HUES64 (cell line): Measurements from ENCODE around the gene CELF5.
"Not testable (repeated sequence)": the region's sequence is repeated elsewhere in the genome, so short reads cannot be mapped to it uniquely, and the experiment has no call there.

Source experiments
- H3K27ac ChIP-seq: 2 replicates; pipeline ENCODE4 v1.7.0; 2013; ENCODE audit warnings: low read depth, low read length, inconsistent platforms
- H3K27me3 ChIP-seq: 2 replicates; pipeline ENCODE4 v1.6.1; 2013; ENCODE audit warnings: mild to moderate bottlenecking, low read length; ENCODE audit not compliant: insufficient read depth
- H3K36me3 ChIP-seq: 2 replicates; pipeline ENCODE4 v1.6.1; 2013; ENCODE audit warnings: mild to moderate bottlenecking, low read length; ENCODE audit not compliant: insufficient read depth
- H3K4me1 ChIP-seq: 2 replicates; pipeline ENCODE4 v1.6.1; 2013; ENCODE audit warnings: mild to moderate bottlenecking, low read length, moderate library complexity; ENCODE audit not compliant: insufficient read depth
- H3K4me3 ChIP-seq: 2 replicates; pipeline ENCODE4 v1.5.1; 2013; ENCODE audit warnings: mild to moderate bottlenecking, low read length, moderate library complexity
- H3K9ac ChIP-seq: 2 replicates; pipeline ENCODE4 v1.6.1; 2013; ENCODE audit warnings: mild to moderate bottlenecking, low read depth, low read length
- H3K9me3 ChIP-seq: 2 replicates; pipeline ENCODE4 v1.6.1; 2013; ENCODE audit warnings: low read depth, low read length; ENCODE audit not compliant: insufficient read depth
- WGBS: fragments of 150-250, 120-280 bp; methylation state at CpG from one replicate; pipeline ENCODE4 v1.1.7; 2013; ENCODE audit warnings: missing lambda C conversion rate; 5-methylcytosine and 5-hydroxymethylcytosine counted together

The CELF5 gene

DNA sequence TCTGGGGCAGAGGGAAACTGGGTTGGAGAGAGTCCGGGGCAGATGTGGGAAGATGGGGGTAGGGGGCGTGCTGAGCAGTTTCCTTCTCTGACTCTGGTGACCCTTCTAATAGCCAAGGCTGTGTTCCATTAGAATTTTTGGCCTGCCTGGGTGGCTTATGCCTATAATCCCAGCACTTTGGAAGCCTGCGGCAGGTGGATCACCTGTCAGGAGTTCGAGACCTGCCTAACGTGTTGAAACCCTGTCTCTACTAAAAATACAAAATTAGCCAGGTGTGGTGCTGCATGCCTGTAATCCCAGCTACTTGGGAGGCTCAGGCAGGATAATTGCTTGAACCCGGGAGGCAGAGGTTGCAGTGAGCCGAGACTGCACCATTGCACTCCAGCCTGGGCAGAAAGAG is 21.6 kb upstream of the CELF5 start:
- not testable (repeated sequence) for H3K4me1 ChIP-seq, H3K9ac ChIP-seq, H3K9me3 ChIP-seq, H3K4me3 ChIP-seq, H3K27me3 ChIP-seq, H3K27ac ChIP-seq
- peaks cover 68% of the 10 kb centered on the region for H3K36me3 ChIP-seq
- 94% methylated on average over 7 of the region's 7 CpGs for WGBS

DNA sequence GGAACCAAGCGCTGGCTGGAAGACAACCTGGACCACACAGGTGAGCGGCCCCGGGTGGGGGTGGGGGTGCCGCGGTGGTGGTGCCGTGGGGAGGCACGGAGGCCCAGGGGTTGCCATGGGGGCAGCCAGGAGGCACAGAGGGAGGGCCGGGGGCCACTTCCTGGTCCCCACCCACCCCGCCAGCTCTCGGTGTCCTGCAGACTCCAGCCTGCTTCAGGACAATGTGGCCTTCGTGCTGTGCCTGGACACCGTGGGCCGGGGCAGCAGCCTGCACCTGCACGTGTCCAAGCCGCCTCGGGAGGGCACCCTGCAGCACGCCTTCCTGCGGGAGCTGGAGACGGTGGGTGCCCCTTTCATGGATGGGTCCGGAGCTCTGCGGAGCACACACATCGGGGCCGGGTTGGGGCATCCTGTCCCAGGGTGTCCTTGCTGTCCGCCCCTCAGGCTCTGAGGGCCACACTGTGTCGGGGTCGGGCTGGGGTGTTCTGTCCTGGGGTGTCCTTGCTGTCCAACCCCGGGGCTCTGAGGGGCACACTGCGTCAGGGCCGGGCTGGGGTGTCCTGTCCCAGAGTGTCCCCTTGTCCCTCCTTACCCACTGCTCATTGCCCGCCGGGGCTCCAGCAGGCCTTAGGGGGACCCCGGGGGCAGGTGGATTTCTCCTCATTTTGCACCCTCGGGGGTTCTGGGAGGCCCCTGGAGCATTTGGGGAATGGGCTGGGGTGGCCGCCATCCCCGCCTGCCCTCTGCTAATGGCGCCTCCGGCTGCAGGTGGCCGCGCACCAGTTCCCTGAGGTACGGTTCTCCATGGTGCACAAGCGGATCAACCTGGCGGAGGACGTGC is 20.4 kb upstream of the CELF5 start:
- Histone ChIP-seq H3K9ac (no peak overlapping the region), H3K27ac (no peak overlapping the region), H3K4me3 (no peak overlapping the region), H3K36me3 (peaks cover 66% of the 10 kb centered on the region), H3K27me3 (no peaks in the 10 kb centered on the region), H3K4me1 (no peaks in the 10 kb centered on the region), H3K9me3 (no peaks in the 10 kb centered on the region)
- WGBS, result 95% methylated on average over 43 of the region's 43 CpGs

DNA sequence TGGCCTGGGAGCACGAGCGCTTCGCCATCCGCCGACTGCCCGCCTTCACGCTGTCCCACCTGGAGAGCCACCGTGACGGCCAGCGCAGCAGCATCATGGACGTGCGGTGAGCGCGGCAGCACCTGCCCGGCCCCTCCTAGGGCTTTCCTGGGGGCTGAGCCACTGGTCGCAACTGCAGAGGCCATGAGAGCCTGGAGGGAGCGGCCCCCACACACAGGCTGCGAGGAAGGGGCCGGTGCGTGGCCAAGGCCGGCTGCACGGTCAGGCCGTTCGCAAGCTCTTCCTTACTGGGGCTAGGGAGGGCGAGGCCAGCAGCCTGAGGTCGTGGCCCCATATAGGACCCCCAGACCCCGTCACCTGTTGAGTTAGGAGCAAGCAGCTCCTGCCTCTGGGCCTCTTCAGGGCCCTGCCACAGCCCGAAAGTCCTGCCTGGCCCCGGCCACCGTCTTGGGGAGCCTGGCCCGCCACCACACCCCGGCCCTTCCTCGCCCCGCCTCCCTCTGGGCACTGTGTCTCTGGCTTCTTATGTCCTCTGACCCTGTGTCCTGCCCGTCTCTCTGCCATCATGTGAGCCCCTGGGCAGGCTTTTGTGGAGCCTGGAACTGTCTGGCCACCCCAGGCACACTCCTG is 19.7 kb upstream of the CELF5 start:
- H3K4me1 ChIP-seq, result no peaks in the 10 kb centered on the region
- no peaks in the 10 kb centered on the region for H3K9me3 ChIP-seq
- H3K4me3 ChIP-seq, result no peak overlapping the region
- H3K9ac ChIP-seq, result no peak overlapping the region
- H3K27me3 ChIP-seq, result no peaks in the 10 kb centered on the region
- WGBS, result 96% methylated on average over 35 of the region's 35 CpGs
- no peak overlapping the region for H3K27ac ChIP-seq
- H3K36me3 ChIP-seq, result peaks cover 62% of the 10 kb centered on the region

DNA sequence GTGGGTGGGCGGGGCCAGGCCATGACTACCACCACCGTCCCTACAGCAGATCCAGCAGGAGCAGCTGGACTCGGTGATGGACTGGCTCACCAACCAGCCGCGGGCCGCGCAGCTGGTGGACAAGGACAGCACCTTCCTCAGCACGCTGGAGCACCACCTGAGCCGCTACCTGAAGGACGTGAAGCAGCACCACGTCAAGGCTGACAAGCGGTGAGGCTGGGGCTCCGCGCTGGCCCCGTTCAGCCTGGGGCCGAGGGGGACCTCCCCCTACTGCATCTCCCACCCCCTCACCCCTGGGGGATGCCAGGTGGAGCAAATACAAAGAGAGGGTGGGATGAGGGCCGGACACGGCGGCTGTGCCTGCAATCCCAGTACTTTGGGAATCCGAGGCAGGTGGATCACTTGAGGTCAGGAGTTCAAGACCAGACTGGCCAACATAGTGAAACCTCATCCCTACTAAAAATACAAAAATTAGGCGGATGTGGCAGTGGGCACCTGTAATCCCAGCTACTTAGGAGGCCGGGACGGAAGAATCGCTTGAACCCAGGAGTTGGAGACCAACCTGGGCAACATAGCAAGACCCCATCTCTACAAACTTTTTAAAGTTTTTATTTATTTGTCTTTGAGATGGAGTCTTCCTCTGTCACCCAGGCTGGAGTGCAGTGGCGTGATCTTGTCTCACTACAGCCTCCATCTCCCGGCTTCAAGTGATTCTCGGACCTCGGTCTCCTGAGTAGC is 18.1 kb upstream of the CELF5 start:
- Histone ChIP-seq H3K27me3 (no peaks in the 10 kb centered on the region), H3K27ac (no peak overlapping the region), H3K9me3 (no peaks in the 10 kb centered on the region), H3K4me1 (0 out of 2 replicates have a peak, but pooled peaks cover 3% of the 10 kb centered on the region), H3K9ac (no peak overlapping the region), H3K4me3 (no peak overlapping the region), H3K36me3 (peaks cover 57% of the 10 kb centered on the region)
- WGBS, result 97% methylated on average over 28 of the region's 28 CpGs

DNA sequence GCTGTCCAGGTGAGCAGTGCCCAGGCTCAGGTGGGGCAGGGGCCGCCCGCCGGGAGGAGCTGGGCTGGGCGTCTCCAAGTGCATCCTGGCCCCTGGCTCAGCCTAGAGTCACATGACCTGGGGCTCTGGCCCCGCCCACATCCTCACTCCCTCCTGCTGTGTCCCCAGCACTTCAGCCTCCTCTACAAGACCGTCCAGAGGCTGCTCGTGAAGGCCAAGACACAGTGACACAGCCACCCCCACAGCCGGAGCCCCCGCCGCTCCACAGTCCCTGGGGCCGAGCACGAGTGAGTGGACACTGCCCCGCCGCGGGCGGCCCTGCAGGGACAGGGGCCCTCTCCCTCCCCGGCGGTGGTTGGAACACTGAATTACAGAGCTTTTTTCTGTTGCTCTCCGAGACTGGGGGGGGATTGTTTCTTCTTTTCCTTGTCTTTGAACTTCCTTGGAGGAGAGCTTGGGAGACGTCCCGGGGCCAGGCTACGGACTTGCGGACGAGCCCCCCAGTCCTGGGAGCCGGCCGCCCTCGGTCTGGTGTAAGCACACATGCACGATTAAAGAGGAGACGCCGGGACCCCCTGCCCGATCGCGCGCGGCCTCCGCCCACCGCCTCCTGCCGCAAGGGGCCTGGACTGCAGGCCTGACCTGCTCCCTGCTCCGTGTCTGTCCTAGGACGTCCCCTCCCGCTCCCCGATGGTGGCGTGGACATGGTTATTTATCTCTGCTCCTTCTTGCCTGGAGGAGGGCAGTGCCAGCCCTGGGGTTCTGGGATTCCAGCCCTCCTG is 16.8 kb upstream of the CELF5 start:
- H3K27ac ChIP-seq, result no peak overlapping the region
- no peaks in the 10 kb centered on the region for H3K9me3 ChIP-seq
- H3K4me1 ChIP-seq, result 0 out of 2 replicates have a peak, but pooled peaks cover 3% of the 10 kb centered on the region
- H3K36me3 ChIP-seq, result peaks cover 47% of the 10 kb centered on the region
- no peaks in the 10 kb centered on the region for H3K27me3 ChIP-seq
- no peak overlapping the region for H3K9ac ChIP-seq
- H3K4me3 ChIP-seq, result no peak overlapping the region
- WGBS, result 91% methylated on average over 43 of the region's 43 CpGs

DNA sequence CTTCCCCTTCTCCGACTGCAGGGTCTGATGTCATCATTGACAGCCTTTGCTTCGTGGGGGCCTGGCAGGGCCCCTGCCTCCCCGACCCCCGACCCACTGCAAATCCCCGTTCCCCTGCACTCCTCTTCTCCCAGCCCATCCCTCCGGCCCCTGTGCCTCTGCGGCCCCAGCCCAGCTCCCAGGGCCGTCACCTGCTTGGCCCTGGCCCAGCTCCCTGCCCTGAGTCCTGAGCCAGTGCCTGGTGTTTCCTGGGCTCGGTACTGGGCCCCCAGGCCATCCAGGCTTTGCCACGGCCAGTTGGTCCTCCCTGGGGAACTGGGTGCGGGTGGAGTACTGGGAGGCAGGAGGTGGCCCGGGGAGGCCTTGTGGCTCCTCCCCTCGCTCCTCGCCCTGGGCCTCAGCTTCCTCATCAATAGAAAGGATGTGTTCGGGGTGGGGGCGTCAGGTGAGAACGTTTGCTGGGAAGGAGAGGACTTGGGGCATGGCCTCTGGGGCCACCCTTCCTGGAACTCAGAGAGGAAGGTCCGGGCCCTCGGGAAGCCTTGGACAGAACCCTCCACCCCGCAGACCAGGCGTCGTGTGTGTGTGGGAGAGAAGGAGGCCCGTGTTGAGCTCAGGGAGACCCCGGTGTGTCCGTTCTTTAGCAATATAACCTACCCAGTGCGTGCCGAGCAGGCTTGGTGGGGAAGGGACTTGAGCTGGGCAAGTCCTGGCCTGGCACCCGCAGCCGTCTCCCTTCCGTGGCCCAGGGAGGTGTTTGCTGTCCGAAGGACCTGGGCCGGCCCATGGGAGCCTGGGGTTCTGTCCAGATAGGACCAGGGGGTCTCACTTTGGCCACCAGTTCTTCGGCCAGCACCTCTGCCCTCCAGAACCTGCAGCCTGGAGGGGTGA is 15.9 kb upstream of the CELF5 start:
- 95% methylated on average over 33 of the region's 33 CpGs for WGBS
- Histone ChIP-seq H3K27me3 (no peaks in the 10 kb centered on the region), H3K36me3 (peaks cover 43% of the 10 kb centered on the region), H3K9ac (no peak overlapping the region), H3K9me3 (no peaks in the 10 kb centered on the region), H3K4me3 (no peak overlapping the region), H3K4me1 (0 out of 2 replicates have a peak, but pooled peaks cover 3% of the 10 kb centered on the region), H3K27ac (no peak overlapping the region)

DNA sequence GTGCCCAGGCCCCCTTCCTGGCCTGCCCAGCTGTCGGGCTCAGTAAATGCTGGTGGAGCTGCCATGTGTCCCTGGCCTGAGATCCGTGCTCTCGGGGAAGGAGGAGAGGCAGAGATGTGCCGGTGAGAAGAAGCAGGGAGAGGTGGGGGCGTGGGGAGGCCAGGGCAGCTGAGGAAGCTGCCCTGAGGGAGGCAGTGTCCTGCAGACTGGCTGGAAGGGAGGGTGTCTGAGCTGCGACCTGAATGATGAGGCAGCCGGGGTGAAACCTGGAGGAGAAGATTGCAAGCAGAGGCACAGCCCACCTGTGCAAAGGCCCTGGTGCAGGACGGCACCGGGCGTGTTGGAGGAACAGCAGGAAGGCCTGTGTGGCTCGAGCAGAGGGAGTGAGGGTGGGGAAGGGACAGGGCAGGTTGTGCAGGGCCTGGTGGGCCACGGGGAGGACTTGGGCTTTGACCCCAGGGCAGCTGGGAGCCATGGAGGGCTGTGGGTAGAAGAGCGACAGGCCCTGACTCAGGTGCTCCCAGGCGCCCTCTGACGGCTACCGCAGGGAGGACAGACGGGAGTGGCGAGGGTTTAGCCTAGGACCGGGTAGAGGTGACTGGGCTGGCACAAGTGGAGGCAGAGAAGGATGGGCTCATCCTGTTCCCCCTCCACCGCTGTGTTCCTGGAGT is 14.0 kb upstream of the CELF5 start:
- H3K36me3 ChIP-seq, result peaks cover 24% of the 10 kb centered on the region
- no peak overlapping the region for H3K27ac ChIP-seq
- H3K4me1 ChIP-seq, result 0 out of 2 replicates have a peak, but pooled peaks cover 3% of the 10 kb centered on the region
- no peak overlapping the region for H3K9ac ChIP-seq
- H3K9me3 ChIP-seq, result no peaks in the 10 kb centered on the region
- H3K4me3 ChIP-seq, result no peak overlapping the region
- H3K27me3 ChIP-seq, result no peaks in the 10 kb centered on the region
- 51% methylated on average over 20 of the region's 20 CpGs for WGBS

DNA sequence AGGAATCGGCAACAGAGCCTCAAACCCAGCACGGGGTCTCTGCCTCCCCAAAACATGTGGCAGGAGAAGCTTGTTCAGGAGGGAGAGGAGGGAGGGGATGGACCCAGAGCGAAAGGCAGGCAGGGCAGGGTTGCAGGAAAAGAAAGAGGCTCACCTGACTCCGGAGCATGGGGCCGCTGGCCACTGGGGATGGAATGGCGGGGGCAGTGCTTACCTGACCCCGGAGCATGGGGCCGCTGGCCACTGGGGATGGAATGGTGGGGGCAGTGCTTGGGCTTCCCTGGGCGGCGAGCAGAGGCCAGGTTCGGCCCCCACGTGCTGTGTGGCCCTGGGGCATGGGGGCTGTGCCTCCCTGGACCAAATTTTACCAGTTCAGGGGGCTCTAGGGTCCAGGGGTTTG is 13.3 kb upstream of the CELF5 start:
- WGBS, result 58% methylated on average over 12 of the region's 12 CpGs
- Histone ChIP-seq H3K4me3 (no peak overlapping the region), H3K9me3 (no peaks in the 10 kb centered on the region), H3K9ac (no peak overlapping the region), H3K27me3 (no peaks in the 10 kb centered on the region), H3K4me1 (0 out of 2 replicates have a peak, but pooled peaks cover 3% of the 10 kb centered on the region), H3K36me3 (peaks cover 19% of the 10 kb centered on the region), H3K27ac (no peak overlapping the region)

DNA sequence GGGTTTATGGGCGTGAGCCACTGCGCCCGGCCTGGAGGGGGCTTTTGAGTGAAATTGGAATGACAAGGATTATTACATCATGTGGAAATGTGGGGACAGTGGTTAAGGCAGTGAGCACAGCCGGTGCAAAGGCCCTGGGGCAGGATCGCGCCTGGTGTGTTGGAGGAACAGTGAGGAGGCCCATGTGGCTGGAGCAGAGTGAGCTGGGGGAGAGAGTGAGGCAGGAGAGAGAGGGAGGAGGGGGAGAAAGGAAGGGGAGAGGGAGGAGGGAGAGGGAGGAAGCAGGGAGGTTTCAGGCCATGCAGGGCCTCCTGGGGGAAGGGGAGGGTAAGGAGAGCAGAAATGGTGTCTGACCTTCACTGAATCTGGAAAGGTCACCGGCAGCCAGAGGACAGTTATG is 11.3 kb upstream of the CELF5 start:
- Histone ChIP-seq H3K36me3 (no peaks in the 10 kb centered on the region), H3K9me3 (no peaks in the 10 kb centered on the region), H3K4me1 (0 out of 2 replicates have a peak, but pooled peaks cover 3% of the 10 kb centered on the region), H3K9ac (no peak overlapping the region), H3K4me3 (no peak overlapping the region), H3K27me3 (no peaks in the 10 kb centered on the region), H3K27ac (no peak overlapping the region)
- 91% methylated on average over 7 of the region's 7 CpGs for WGBS

DNA sequence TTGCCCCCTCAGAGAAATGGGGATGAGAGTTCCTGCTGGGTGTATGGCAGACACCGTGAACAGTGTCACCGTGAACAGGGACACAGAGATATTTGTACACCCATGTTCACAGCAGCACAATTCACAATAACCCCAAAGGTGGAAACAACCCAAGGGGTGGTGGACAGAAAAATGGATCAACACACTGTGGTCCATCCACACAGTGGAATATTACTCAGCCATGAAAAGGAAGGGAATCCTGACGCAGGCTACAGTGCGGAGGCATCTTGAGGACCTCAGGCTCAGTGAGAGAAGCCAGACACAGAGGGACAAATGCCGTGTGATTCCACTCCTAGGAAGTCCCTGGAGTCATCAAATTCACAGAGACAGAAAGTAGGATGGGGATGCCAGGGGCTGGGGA is 7.6 kb upstream of the CELF5 start:
- Histone ChIP-seq H3K36me3 (no peaks in the 10 kb centered on the region), H3K4me1 (no peaks in the 10 kb centered on the region)
- WGBS, result 97% methylated on average over 5 of the region's 5 CpGs

More for the DNA sequence above, 7.6 kb upstream of the CELF5 start:
- no peak overlapping the region for H3K4me3 ChIP-seq
- no peak overlapping the region for H3K9ac ChIP-seq
- H3K27ac ChIP-seq, result no peak overlapping the region
- no peaks in the 10 kb centered on the region for H3K9me3 ChIP-seq
- no peaks in the 10 kb centered on the region for H3K27me3 ChIP-seq
